HL-60 (cell line): Measurements from ENCODE around the gene DAP3.
"Not testable (repeated sequence)": the region's sequence is repeated elsewhere in the genome, so short reads cannot be mapped to it uniquely, and the experiment has no call there.

Source experiments
- GABPA ChIP-seq: IDR thresholded peaks from 2 replicates; pipeline ENCODE4 v1.6.1; 2012; ENCODE audit warnings: low read depth
- POLR2AphosphoS5 ChIP-seq: IDR thresholded peaks from 2 replicates; pipeline ENCODE4 v1.6.1; 2012; ENCODE audit warnings: low read depth
- TF ChIP-seq, protein P1 (sequence below): IDR thresholded peaks from one replicate; pipeline ENCODE4 v1.5.1; 2011; ENCODE audit warnings: low read length, control low read depth, inconsistent platforms; ENCODE audit not compliant: insufficient read depth
- TF ChIP-seq, protein P2 (sequence below): IDR thresholded peaks from 2 replicates; pipeline ENCODE4 v1.6.1; 2012; ENCODE audit warnings: low read depth; ENCODE audit not compliant: insufficient replicate concordance

DNA sequence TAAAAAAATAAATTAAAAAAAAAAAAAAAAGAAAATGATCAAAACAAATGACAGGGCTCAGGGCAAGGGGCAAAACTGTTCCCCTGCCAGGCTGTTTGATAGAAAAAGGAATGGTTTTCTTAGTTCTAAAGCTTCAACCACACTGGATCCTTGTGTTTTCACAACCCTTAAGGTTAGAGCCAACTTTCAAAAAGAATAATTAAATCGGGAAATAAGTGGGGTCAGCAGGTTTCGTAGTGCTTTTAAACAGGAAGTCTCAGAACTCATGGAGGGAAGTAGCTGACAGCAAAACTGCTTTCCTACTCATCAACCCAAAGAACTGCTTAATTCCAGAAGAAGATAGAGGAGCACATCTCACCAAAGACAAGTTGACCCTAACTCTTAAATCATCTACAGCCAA is 12.8 kb downstream of the DAP3 start:
- TF ChIP-seq GABPA, POLR2AphosphoS5: not testable (repeated sequence)
- TF ChIP-seq, protein P1, sequence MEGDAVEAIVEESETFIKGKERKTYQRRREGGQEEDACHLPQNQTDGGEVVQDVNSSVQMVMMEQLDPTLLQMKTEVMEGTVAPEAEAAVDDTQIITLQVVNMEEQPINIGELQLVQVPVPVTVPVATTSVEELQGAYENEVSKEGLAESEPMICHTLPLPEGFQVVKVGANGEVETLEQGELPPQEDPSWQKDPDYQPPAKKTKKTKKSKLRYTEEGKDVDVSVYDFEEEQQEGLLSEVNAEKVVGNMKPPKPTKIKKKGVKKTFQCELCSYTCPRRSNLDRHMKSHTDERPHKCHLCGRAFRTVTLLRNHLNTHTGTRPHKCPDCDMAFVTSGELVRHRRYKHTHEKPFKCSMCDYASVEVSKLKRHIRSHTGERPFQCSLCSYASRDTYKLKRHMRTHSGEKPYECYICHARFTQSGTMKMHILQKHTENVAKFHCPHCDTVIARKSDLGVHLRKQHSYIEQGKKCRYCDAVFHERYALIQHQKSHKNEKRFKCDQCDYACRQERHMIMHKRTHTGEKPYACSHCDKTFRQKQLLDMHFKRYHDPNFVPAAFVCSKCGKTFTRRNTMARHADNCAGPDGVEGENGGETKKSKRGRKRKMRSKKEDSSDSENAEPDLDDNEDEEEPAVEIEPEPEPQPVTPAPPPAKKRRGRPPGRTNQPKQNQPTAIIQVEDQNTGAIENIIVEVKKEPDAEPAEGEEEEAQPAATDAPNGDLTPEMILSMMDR, result not testable (repeated sequence)
- TF ChIP-seq, protein P2, sequence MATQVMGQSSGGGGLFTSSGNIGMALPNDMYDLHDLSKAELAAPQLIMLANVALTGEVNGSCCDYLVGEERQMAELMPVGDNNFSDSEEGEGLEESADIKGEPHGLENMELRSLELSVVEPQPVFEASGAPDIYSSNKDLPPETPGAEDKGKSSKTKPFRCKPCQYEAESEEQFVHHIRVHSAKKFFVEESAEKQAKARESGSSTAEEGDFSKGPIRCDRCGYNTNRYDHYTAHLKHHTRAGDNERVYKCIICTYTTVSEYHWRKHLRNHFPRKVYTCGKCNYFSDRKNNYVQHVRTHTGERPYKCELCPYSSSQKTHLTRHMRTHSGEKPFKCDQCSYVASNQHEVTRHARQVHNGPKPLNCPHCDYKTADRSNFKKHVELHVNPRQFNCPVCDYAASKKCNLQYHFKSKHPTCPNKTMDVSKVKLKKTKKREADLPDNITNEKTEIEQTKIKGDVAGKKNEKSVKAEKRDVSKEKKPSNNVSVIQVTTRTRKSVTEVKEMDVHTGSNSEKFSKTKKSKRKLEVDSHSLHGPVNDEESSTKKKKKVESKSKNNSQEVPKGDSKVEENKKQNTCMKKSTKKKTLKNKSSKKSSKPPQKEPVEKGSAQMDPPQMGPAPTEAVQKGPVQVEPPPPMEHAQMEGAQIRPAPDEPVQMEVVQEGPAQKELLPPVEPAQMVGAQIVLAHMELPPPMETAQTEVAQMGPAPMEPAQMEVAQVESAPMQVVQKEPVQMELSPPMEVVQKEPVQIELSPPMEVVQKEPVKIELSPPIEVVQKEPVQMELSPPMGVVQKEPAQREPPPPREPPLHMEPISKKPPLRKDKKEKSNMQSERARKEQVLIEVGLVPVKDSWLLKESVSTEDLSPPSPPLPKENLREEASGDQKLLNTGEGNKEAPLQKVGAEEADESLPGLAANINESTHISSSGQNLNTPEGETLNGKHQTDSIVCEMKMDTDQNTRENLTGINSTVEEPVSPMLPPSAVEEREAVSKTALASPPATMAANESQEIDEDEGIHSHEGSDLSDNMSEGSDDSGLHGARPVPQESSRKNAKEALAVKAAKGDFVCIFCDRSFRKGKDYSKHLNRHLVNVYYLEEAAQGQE, result not testable (repeated sequence)
